Measurements from ENCODE around the gene SVOPL.

Gene SVOPL

DNA sequence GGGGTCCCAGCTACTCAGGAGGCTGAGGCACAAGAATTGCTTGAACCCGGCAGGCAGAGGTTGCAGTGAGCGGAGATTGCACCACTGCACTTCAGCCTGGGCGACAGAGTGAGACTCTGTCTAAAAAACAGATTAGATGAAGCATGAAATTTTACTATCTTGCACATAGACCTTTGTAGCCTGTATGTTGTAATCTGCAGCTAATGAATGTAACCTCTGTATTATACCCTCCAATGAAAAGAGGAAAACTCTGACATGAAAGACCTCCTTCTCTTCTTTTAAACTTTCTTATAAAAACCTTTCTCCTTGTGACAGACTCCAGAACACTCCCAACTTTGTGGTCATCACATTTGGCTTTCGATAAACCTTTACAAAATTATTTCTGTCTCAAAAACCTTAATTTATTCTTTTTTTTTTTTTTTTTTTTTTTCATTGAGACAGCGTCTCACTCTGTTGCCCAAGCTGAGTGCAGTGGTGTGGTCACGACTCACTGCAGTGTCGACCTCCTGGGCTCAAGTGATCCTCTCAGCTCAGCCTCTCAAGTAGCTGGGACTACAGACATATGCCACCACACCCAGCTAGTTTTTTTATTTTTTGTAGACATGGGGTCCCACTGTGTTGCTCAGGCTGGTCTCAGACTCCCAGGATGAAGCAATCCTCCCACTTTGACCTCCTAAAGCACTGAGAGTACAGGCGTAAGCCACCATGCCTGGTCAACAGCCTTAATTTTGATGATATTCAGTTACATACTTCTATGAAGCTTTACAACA is 97.4 kb downstream of the SVOPL start:
- no peak for DNase-seq

DNA sequence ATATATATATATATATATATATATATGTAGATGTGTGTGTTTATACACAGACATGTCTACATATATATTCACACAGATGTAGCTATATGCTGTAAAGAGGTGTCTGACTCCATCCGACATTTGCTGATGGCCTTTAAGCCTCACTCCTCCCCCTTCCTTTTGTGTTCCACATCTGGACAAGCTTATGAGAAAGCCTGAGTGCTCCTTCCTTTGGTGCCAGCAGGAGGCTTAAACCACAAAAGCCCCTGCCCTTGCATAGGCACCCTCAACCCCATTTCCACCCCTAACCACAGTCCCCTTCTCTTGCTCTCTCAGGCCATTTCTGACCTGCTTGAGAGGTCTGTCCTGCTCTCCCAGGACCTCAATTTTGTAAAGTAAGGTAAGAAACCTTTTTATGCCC is 98.7 kb downstream of the SVOPL start:
- no peak for DNase-seq

- no peak for DNase-seq
Observed at GRCh38 chr7:138595454-138595853, 105.7 kb downstream of the SVOPL start.

- no peak for DNase-seq
Observed at GRCh38 chr7:138590154-138590553, 111.0 kb downstream of the SVOPL start.

DNA sequence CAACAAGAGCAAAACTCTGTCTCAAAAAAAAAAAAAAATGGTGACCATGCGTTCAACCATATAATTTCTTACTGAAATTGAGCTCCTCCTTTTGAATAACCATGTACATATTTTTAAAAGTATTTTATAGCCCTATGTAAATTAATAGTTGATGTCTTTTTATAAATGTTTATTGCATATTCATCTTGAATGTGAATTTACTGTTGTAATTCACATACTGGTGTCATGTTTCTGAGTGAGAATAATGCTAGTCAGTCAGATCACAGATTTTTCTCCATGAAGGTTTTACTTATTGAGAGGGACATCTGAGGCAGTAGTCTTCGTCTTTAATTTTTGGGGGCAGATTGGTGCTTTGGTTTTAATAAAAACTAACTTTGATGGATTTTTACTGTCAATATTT is 112.2 kb downstream of the SVOPL start:
- DNase-seq = no peak

GRCh38 chr7:138587485-138587884 is 113.7 kb downstream of the SVOPL start:
- DNase-seq = no peak

- DNase-seq = no peak
Observed at GRCh38 chr7:138585283-138585993, 115.7 kb downstream of the SVOPL start.

GRCh38 chr7:138584696-138585095 is 116.5 kb downstream of the SVOPL start:
- no peak for DNase-seq

- DNase-seq = no peak
Observed at GRCh38 chr7:138584283-138584682, 116.9 kb downstream of the SVOPL start.

GRCh38 chr7:138581065-138581464 is 120.1 kb downstream of the SVOPL start:
- DNase-seq = no peak

DNA sequence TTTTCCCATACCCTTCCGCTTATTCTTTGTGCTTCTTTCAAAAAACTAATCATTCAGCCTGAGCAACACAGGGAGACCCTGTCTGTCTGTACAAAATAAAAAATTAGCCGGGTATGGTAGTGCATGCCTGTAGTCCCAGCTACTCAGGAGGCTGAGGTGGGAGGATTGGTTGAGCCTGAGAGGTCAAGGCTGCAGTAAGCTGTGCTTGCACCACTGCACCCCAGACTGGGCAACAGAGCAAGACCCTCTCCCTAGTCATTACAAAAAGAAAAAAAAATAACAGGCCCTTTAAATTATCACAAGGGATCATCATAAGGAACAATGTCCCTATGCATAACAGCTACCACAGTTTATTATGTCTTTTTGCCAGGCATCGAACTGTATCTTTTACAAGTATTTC is 121.5 kb downstream of the SVOPL start:
- DNase-seq = no peak

DNA sequence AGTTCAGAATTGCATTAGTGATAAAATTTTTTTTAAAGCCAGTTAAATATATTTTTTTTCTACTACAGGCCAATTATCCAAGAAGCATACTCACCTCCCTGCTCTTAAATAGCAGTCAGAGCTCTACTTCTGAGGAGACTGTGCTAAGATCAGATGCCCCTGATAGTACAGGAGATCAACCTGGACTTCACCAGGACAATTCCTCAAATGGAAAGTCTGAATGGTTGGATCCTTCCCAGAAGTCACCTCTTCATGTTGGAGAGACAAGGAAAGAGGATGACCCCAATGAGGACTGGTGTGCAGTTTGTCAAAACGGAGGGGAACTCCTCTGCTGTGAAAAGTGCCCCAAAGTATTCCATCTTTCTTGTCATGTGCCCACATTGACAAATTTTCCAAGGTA is 122.0 kb downstream of the SVOPL start:
- no peak for DNase-seq

GRCh38 chr7:138575897-138576428 is 125.2 kb downstream of the SVOPL start:
- no peak for DNase-seq

- DNase-seq = no peak
Observed at GRCh38 chr7:138573741-138574140, 127.4 kb downstream of the SVOPL start.

DNA sequence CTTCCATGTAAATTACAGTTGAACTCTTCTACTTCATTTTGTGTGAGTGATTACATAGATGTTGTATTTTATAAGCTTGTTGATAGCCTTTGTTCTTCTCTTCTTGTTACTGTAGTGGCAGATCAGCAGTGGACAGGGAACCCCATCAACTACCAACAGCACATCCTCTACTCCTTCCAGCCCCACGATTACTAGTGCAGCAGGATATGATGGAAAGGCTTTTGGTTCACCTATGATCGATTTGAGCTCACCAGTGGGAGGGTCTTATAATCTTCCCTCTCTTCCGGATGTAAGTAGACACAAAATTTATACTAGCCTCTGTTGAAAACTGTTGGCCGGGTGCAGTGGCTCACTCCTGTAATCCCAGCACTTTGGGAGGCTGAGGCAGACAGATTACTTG is 130.4 kb downstream of the SVOPL start:
- DNase-seq = no peak

- no peak for DNase-seq
Observed at GRCh38 chr7:138569418-138569817, 131.7 kb downstream of the SVOPL start.

DNA sequence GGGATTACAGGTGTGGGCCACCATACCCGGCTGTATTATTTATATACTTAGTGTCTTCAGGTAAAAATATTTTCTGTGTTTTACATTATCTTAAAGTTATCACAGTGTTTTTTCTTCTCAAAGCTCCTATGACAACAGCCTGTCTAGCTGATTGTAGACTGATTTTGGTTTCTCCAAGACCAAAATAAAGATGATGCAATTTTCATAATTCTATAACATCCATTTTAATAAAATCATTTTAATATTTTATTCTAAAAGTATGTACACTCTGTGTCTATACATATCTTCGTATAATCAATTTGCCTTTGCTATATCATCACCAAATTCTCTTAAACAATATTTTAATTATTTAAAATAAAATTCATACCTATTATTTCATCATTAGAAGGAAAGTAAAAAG is 132.5 kb downstream of the SVOPL start:
- DNase-seq = no peak

- no peak for DNase-seq
Observed at GRCh38 chr7:138565451-138566114, 135.6 kb downstream of the SVOPL start.

GRCh38 chr7:138565071-138565450 is 136.1 kb downstream of the SVOPL start:
- DNase-seq = no peak

GRCh38 chr7:138564365-138564764 is 136.8 kb downstream of the SVOPL start:
- no peak for DNase-seq

DNA sequence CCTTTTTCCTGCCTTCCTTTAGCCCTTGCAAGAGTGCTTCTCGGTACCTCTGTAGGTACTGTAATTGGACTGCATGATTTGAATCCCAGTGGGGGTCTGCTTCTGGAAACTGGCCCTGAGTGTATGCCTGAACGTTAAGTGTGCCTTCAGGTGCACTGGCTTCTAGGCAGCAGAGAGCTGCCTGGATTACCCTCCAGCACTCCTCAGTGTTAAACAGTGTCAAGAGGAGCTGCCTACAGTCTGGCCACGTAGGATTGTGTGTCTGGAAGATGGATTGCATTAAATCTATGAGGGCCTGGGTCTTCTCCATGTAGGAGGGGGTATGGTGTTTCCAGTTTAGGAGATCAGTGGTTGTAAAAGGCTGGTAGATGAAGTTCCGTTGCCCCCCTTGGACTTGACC is 137.4 kb downstream of the SVOPL start:
- DNase-seq = no peak

- DNase-seq = no peak
Observed at GRCh38 chr7:138559448-138559847, 141.7 kb downstream of the SVOPL start.

DNA sequence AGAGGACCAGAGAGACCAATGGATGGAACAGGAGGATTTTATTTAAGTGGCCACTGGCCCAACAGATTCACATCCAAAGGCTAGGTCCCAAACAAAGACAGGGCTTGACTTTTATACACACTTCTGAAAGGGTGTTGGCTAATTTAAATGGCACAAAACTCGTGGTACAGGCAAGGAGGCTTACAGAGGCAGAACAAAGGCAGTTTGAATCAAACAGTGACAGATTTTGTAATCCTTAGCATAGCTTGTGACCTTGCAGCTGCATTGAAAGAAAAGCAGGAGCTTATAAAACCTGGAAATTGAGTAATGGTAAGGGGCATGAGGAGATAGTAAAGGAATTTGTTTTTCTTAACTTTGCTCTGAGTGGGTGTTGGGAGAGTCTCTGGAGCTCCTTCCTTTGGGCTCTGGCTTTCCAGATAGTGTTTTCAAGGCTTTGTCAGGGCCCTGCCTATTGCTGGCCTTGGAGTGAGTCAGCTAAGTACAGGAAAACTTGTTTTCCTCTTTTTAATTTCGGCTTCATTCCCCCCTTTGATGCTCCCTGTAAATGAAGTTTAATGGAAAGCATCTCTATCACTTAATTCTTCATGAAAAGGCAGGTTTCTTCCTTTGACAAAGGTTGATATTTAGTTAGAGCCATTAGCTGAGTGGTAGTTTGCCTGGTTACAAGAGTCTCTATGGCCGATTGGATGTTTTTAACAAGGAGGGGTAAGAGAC is 144.2 kb downstream of the SVOPL start:
- no peak for DNase-seq
